Mesodermal cell (in vitro differentiated cells): Measurements from ENCODE around the gene TLN1.
A peak's percentile ranks its signal among the peaks of the same experiment; 100 is the strongest.

Source experiments
- H3K27ac ChIP-seq: 2 replicates; pipeline ENCODE4 v1.7.0; 2013; ENCODE audit warnings: mild to moderate bottlenecking, low read depth, low read length, moderate library complexity; ENCODE audit not compliant: severe bottlenecking
- H3K36me3 ChIP-seq: 2 replicates; pipeline ENCODE4 v1.7.1; 2013; ENCODE audit warnings: mild to moderate bottlenecking, low read length, moderate library complexity; ENCODE audit not compliant: control insufficient read depth, insufficient read depth
- H3K4me1 ChIP-seq: one replicate; pipeline ENCODE4 v1.7.1; 2013; ENCODE audit warnings: mild to moderate bottlenecking, low read length; ENCODE audit not compliant: insufficient read depth, control insufficient read depth, poor library complexity, severe bottlenecking
- H3K4me3 ChIP-seq: 2 replicates; pipeline ENCODE4 v1.7.0; 2013; ENCODE audit warnings: low read length, control low read depth, mild to moderate bottlenecking; ENCODE audit not compliant: insufficient read depth, poor library complexity, severe bottlenecking; ENCODE audit errors: extremely low read depth
- H3K9me3 ChIP-seq: 2 replicates; pipeline ENCODE4 v1.7.1; 2013; ENCODE audit warnings: mild to moderate bottlenecking, low read length, moderate library complexity; ENCODE audit not compliant: control insufficient read depth
- WGBS, 2 experiments: methylation state at CpG; one replicate each; pipeline ENCODE4 v1.1.5; 2013; ENCODE audit warnings: missing lambda C conversion rate in 2 of 2; ENCODE audit not compliant: insufficient coverage in 2 of 2; 5-methylcytosine and 5-hydroxymethylcytosine counted together

The TLN1 gene

DNA sequence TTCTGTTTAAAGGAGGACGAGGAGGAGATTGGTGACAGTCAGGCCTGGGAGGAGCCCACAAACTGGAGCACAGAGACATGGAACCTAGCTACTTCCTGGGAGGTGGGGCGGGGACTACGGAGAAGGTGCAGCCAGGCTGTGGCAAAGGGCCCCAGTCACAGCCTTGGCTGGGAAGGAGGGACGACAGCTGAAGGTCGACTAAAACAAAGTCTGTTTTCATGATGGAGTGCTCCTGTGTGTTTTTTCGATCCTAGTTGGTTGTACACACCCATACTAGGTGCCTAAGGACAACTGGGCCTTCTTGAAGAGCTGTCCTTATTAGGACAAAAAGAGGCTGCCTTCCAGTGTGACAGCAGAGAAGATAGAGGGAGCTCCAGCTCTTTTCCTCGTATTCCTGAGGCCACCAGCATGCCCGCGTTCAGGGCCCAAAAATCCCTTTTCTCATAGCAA, 71.0 kb downstream of the TLN1 start:
- Histone ChIP-seq H3K4me3 (no peak overlapping the region), H3K4me1 (peaks cover 28% of the 10 kb centered on the region), H3K27ac (no peak overlapping the region), H3K9me3 (no peaks in the 10 kb centered on the region), H3K36me3 (peaks cover 23% of the 10 kb centered on the region)
- WGBS, 2 experiments = 84 to 86% methylated on average over 6 of the region's 9 CpGs

DNA sequence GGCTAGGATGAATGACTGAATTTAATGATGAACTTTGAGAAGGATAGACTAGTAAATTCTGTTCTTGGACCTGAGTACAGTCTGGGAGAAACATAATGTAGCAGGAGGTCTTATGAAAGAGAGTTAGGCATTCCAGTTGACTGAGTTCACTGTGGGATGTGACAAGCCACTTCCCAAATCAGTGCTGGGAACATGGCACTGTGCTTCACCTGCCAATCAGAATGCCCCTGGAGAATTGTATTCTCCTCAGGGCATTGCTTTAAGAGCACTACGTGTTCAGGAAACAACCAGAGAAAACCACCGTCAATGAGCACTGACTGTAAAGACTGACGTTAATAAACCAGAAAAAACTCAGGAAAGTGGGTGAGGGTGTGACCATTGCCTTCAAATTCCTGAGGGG, 72.7 kb downstream of the TLN1 start:
- 92 to 100% methylated on average over 3 of the region's 3 CpGs for WGBS, 2 experiments
- Histone ChIP-seq H3K27ac (no peak overlapping the region), H3K4me3 (peak overlapping the region; percentile 70), H3K36me3 (peaks cover 23% of the 10 kb centered on the region), H3K9me3 (no peaks in the 10 kb centered on the region), H3K4me1 (peaks cover 23% of the 10 kb centered on the region)

DNA sequence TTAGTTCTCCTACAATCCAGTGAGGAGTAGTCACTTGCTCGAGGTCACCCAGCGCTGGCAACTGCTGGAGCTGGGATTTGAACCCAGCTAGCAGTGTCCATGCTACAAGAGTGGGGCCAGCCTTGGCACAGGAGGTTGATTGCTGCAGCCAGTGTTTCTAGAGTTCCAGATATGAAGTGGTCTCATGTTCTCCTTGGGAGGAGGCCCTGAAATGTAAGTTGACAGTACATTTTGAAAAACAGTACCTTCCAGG, 73.1 kb downstream of the TLN1 start:
- Histone ChIP-seq H3K4me1 (peaks cover 18% of the 10 kb centered on the region), H3K9me3 (no peaks in the 10 kb centered on the region)
- 0 to 6% methylated on average over 2 of the region's 2 CpGs for WGBS, 2 experiments

DNA sequence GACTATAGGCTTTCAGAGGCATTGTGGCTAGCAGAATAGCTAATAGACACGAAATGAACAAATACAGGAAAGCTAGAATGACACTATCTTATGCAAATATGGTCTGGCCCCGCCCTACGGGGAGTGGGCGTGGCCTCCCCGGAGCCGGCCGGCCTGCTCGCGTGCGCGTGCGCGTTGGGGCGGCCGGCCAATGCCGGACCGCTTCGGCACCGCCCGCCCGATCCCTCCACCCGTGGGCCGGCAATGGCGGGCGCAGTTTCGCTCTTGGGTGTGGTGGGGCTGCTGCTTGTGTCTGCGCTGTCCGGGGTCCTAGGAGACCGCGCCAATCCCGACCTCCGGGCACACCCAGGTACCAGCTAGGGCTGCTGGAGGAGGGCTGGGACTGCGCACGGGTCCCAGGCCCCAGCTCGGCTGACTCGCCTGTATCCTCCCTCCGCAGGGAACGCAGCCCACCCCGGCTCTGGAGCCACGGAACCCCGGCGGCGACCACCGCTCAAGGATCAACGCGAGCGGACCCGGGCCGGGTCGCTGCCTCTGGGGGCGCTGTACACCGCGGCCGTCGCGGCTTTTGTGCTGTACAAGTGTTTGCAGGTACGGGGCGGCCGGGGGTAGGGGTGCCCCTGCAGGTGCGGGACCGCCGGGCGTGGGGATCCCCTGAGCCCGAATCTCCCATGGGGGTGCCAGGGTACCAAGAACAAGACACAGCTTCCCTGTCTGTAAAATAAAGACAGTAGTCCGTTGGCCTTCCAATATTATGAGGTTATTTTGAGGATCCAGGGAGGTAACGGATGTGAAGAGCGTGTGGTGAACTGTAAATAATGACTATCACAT, 73.6 kb downstream of the TLN1 start, which contains the start of gene CCDC107:
TSS of gene CCDC107 (plus strand) at position 156 of the 831 bp plus-strand sequence. CDS start at position 244, 88 bp downstream.
- Histone ChIP-seq H3K27ac (peak within 1 kb of the TSS; percentile 100), H3K4me3 (peak within 1 kb of the TSS; percentile 70), H3K9me3 (no peaks in the 10 kb centered on the region), H3K36me3 (peaks cover 23% of the 10 kb centered on the region), H3K4me1 (peaks cover 15% of the 10 kb centered on the region)
- 0% methylated on average over 49 to 62 of the region's 67 CpGs for WGBS, 2 experiments

More for the DNA sequence above, 73.1 kb downstream of the TLN1 start:
- H3K36me3 ChIP-seq = peaks cover 23% of the 10 kb centered on the region
- H3K27ac ChIP-seq = no peak overlapping the region
- H3K4me3 ChIP-seq = peak overlapping the region; percentile 70

DNA sequence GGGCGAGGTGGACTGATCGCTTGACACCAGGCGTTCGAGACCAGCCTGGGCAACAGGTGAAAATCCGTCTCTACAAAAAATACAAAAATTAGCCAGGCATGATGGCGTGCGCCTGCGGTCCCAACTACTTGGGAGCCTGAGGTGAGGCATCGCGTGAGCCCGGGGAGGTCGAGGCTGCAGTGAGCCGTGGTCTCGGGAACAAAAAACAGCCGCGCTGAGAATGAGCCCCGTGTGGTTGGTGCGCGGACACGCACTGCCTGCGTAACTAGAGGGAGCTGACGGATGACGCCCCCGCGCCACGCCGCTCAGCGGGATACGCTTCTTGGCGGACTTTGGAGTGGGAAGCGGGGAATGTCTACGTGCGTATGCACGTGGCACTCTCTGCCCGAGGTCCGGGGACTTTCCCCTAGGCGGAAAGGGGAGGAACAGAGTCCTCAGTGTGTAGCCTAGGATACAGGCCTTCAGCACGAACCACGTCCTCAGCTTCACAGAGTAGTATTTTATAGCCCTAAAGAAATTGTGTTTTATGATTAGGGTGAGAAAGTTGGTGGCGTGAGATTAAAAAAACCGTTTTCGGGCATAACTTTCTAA, 74.4 kb downstream of the TLN1 start, which contains the start of gene RMRP:
TSS of gene RMRP (minus strand) at position 474 of the 591 bp plus-strand sequence.
- no peaks in the 10 kb centered on the region for H3K9me3 ChIP-seq
- peak within 1 kb of the TSS; percentile 100 for H3K27ac ChIP-seq
- H3K4me3 ChIP-seq = peak within 1 kb of the TSS; percentile 70
- H3K4me1 ChIP-seq = peaks cover 15% of the 10 kb centered on the region
- H3K36me3 ChIP-seq = peaks cover 23% of the 10 kb centered on the region
- 3 to 4% methylated on average over 32 to 39 of the region's 42 CpGs for WGBS, 2 experiments

DNA sequence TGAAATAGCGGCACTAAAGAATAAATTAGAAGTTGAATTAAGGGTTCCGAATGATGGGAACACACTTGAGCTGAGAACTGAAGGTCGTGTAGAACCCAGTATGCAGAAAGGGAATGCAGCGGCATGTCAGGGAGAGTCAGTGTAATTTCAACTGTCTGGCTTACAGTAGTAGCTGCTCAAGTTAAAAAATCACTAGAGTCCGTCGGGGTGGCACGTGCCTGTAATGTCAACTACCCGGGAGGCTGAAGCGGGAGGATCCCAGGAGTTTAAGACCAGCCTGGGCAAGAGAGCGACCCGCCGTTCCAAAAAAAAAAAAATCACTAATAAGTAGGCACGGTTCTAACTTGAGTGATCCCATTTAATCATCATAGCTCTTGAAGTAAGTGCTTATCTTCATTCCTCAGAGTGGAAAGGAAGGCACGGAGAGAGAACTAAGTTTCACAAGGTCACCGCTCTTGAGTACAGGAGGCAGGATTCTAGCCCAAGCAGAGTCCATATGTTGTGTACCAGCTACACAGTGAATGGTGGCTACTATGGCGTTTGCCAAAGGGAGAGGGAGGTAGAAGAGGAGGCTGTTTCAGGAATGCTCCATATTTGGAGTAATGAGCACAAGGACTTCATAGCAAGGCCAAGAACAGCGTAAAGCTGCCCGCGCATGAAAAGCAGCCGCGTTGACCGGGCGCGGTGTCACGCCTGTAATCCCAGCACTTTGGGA, 75.0 kb downstream of the TLN1 start:
- H3K36me3 ChIP-seq = peaks cover 17% of the 10 kb centered on the region
- WGBS, 2 experiments = 51 to 53% methylated on average over 24 to 25 of the region's 25 CpGs
- H3K4me1 ChIP-seq = peaks cover 10% of the 10 kb centered on the region
- peak overlapping the region; percentile 33 for H3K4me3 ChIP-seq
- no peaks in the 10 kb centered on the region for H3K9me3 ChIP-seq
- H3K27ac ChIP-seq = peak overlapping the region; percentile 100

DNA sequence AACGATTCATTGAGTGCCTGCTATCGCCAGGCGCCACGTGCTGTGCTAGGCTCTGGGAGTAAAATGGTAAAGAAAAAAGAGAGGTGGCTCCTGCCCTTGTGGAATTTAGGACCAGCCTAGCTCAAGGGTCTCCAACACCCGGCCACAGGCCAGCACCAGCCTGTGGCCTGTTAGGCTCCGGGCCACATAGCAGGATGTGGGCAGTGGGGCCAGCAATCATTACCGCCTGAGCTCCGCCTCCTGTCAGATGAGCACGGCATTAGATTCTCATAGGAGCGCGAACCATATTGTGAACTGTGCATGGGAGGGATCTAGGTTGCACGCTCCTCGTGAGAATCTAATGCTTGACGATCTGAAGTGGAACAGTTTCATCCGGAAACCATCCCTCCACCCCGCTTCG, 75.6 kb downstream of the TLN1 start:
- Histone ChIP-seq H3K27ac (no peak overlapping the region), H3K4me3 (no peak overlapping the region), H3K9me3 (no peaks in the 10 kb centered on the region), H3K4me1 (peaks cover 10% of the 10 kb centered on the region), H3K36me3 (peaks cover 13% of the 10 kb centered on the region)
- WGBS, 2 experiments = 85 to 92% methylated on average over 14 to 15 of the region's 17 CpGs

DNA sequence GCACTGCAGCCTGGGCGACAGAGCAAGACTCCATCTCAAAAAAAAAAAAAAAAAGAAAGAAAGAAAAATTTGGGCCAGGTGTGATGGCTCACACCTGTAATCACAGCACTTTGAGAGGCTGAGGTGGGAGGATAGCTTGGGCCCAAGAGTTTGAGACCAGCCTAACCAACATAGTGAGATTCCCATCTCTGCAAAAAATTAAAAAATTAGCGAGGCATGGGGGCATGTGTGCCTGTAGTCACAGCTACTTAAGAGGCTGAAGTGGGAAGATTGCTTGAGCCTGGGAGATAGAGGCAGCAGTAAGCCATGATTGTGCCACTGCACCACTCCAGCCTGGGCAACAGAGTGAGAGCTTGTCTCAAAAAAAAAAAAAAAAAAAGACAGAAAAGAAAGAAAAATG, 78.4 kb downstream of the TLN1 start:
- H3K36me3 ChIP-seq = no peaks in the 10 kb centered on the region
- no peak overlapping the region for H3K4me3 ChIP-seq
- peaks cover 17% of the 10 kb centered on the region for H3K4me1 ChIP-seq
- no peak overlapping the region for H3K27ac ChIP-seq
- H3K9me3 ChIP-seq = no peaks in the 10 kb centered on the region
- whole genome bisulfite sequencing, 2 experiments = 100% methylated on average over 1 of the region's 2 CpGs

DNA sequence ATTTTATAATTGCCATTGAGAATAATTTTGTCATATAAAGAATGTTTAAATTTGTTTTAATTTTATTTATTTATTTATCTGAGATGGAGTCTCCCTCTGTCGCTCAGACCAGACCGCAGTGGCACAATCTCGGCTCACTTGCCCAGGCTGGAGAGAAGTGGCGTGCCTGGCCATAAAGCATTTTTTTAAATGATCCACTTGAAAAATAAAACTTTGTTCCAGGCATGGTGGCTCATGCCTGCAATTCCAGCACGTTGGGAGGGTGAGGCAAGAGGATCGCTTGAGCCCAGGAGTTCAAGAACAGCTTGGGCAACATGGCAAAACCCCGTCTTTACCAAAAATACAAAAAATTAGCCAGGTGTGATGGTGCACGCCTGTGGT, 79.2 kb downstream of the TLN1 start:
- Histone ChIP-seq H3K9me3 (no peaks in the 10 kb centered on the region), H3K27ac (no peak overlapping the region), H3K4me1 (peaks cover 17% of the 10 kb centered on the region), H3K4me3 (no peak overlapping the region), H3K36me3 (no peaks in the 10 kb centered on the region)
- 97% methylated on average over 5 to 6 of the region's 8 CpGs for WGBS, 2 experiments

DNA sequence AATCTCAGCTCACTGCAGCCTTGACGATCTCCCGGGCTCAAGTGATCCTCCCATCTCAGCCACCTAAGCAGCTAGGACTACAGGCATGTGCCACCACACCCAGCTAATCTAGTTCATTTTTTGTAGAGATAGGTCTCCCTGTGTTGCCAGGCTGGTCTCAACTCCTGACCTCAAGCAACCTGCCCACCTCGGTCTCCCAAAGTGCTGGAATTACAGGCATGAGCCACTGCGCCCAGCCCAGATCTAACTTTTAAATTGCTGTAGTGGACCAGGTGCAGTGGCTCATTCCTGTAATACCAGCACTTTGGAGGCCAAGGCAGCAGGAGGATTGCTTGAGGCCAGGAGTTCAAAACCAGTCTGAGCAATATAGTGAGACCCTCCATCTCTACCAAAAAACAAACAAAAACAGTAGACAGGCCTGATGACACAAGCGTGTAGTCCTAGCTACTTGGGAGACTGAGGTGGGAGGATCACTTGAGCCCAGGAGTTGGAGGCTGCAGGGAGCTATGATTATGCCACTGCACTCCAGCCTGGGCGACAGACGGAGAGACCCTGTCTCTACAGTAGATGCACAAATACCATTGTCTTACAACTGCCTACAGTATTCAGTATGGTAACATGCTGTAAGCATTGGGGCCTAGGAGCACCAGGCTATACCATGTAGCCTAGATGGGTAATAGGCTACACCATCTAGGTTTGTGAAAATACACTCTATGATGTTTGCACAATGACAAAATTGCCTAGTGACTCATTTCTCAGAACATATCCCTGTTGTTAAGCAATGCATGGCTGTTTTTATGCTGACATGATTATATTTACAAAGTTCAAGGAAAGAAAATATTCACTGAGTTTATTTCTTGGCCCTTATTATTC, 79.8 kb downstream of the TLN1 start:
- H3K4me1 ChIP-seq = peaks cover 17% of the 10 kb centered on the region
- 86 to 93% methylated on average over 4 to 5 of the region's 7 CpGs for WGBS, 2 experiments

More for the DNA sequence above, 79.8 kb downstream of the TLN1 start:
- no peaks in the 10 kb centered on the region for H3K9me3 ChIP-seq
- no peak overlapping the region for H3K27ac ChIP-seq
- no peaks in the 10 kb centered on the region for H3K36me3 ChIP-seq
- no peak overlapping the region for H3K4me3 ChIP-seq
